Nephron progenitor cell (in vitro differentiated cells): ENCODE results near the gene PARG.
"Not testable (repeated sequence)": the region's sequence is repeated elsewhere in the genome, so short reads cannot be mapped to it uniquely, and the experiment has no call there.

Source experiments
- DNase-seq: peaks from one replicate; pipeline ENCODE4 v3.0.0; 2021
- H3K27ac Mint-ChIP-seq: 2 replicates; pipeline ENCODE4 v1.8.0; 2021; ENCODE audit warnings: mild to moderate bottlenecking, moderate library complexity, mixed read lengths
- H3K27me3 Mint-ChIP-seq: 2 replicates; pipeline ENCODE4 v1.8.0; 2021; ENCODE audit warnings: mild to moderate bottlenecking, low read depth, mixed read lengths; ENCODE audit not compliant: poor library complexity
- H3K36me3 Mint-ChIP-seq: 2 replicates; pipeline ENCODE4 v1.8.0; 2021; ENCODE audit warnings: low read depth, mixed read lengths
- H3K4me1 Mint-ChIP-seq: 2 replicates; pipeline ENCODE4 v1.8.0; 2021; ENCODE audit warnings: mixed read lengths
- H3K4me3 Mint-ChIP-seq: 2 replicates; pipeline ENCODE4 v1.8.0; 2021; ENCODE audit warnings: mild to moderate bottlenecking, moderate library complexity, mixed read lengths
- H3K9me3 Mint-ChIP-seq: 2 replicates; pipeline ENCODE4 v1.8.0; 2021; ENCODE audit warnings: mild to moderate bottlenecking, moderate library complexity, mixed read lengths

Gene PARG

DNA sequence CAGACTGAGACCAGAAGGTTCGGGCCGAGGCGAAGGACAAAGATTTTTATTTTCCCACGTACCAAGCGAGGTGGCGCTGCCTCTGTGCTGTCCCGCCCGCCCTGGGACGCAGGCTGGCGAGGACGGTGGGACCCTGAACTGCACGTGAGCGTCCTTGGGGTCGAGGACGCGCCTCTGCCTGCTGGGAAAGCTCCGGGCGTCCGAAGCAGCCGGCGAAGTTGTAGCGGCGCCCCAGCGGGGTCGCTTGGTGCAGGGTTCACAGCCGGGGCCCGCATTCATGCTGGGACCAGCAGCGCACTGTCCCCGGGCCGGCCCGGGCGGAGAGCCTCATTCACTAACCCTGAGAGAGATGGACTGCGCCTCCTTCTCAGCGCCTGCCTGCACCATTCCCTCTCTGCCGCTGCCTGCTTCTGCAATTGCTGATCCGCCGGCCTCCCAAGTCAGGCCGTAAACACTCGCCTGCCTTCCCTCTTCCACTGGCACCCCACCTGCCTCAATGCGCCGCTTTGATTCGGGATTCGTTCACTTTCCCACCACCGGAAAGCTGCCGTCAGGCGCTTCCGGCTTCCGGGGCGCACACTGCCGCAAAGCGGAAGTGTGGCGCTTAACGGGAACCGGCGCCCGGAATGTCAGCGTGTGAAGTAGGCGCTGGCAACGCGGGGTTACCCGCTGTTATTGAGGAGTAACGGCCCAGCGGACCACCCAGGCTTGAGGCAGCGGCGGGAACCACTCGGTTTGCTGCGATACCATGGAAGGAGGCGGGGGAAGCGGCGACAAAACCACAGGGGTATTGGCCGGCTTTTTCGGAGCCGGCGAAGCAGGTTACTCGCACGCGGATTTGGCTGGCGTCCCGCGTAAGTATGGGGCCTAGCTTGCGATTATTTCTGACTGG, at the start of gene PARG, which contains the start of gene TIMM23B:
PARG (minus strand) TSS at position 581 of the 892 bp plus-strand sequence; CDS start at position 279, 302 bp downstream.
TIMM23B (plus strand) TSS at position 607 of the 892 bp plus-strand sequence; CDS start at position 749, 142 bp downstream.
- peak; percentile 79 for DNase-seq
- H3K36me3 Mint-ChIP-seq, H3K27me3 Mint-ChIP-seq, H3K9me3 Mint-ChIP-seq: not testable (repeated sequence)
- peaks cover 37% of the 10 kb centered on the region for H3K4me1 Mint-ChIP-seq
- peak within 1 kb of the TSS; percentile 100 for H3K4me3 Mint-ChIP-seq
- peak within 1 kb of the TSS; percentile 99 for H3K27ac Mint-ChIP-seq

GRCh38 chr10:49988376-49988775, 46.5 kb upstream of the PARG start, which contains the start of gene AGAP6:
Gene AGAP6, plus strand, starts transcription at chr10:49988406. Its CDS starts 310 bp downstream, at chr10:49988716.
- not testable (repeated sequence) for H3K9me3 Mint-ChIP-seq, H3K27me3 Mint-ChIP-seq, H3K27ac Mint-ChIP-seq, H3K4me1 Mint-ChIP-seq, H3K36me3 Mint-ChIP-seq, H3K4me3 Mint-ChIP-seq, DNase-seq

DNA sequence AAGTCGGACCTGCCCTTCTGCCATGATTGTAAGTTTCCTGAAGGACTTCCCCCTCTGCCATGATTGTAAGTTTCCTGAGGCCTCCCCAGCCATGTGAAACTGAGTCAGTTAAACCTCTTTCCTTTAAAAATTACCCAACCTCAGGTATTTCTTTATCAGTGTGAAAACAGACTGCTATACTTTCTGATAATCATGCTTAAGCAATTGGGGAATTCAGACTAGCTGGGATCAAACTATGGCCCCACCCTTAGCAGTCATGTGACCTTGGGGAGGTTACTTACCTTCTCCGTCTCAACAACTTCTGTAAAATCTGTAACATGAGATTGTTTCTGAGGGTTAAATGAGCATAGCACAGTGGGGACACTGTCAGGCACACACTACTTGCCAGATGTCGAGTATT, 45.4 kb upstream of the PARG start:
- not testable (repeated sequence) for H3K4me3 Mint-ChIP-seq, H3K36me3 Mint-ChIP-seq, H3K27ac Mint-ChIP-seq, H3K4me1 Mint-ChIP-seq, DNase-seq, H3K9me3 Mint-ChIP-seq, H3K27me3 Mint-ChIP-seq

DNA sequence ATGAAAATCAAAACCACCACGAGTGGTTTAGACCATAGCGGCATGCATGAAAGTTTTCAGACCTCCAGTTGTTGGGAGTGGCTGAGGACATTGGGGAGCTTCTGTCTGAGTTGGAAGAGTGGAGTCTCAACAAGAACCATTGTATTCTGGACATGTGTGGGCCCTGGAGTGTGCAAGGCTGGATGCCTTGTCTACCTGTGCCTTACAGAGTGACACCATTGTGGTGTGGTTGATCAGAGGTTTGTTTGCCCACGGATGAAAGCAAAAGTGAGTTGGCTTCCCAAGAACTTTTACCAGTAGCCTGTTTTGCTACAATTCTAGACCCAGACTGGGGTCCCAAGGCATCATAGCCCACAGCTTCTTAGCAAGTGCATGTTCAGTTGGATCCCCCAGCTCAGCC, 35.9 kb upstream of the PARG start:
- H3K36me3 Mint-ChIP-seq, H3K27ac Mint-ChIP-seq, H3K4me3 Mint-ChIP-seq, H3K9me3 Mint-ChIP-seq, DNase-seq, H3K27me3 Mint-ChIP-seq, H3K4me1 Mint-ChIP-seq: not testable (repeated sequence)

- not testable (repeated sequence) for H3K4me3 Mint-ChIP-seq, DNase-seq, H3K27me3 Mint-ChIP-seq, H3K4me1 Mint-ChIP-seq, H3K9me3 Mint-ChIP-seq, H3K27ac Mint-ChIP-seq
- H3K36me3 Mint-ChIP-seq, result peaks cover 18% of the 10 kb centered on the region
Measured at GRCh38 chr10:49972094-49972493, 30.3 kb upstream of the PARG start.

DNA sequence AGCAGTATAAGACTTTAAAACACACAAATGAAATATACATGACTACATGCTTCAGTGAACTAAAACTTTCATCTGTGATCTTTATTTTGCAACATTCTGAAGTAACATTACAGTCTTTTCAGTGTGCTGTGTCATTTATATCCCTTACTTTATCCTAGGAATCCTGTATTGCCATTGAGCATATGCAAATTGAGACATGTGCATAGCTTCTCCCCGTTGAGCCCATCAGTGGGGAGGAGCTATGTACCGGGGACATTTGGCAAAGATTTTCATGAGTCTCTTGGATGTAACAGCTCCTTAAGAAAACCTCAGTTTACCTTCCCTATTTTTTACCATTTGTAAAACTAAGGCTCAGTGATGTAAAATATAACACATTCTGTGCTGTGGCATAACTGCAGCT, 29.6 kb upstream of the PARG start:
- not testable (repeated sequence) for H3K4me1 Mint-ChIP-seq, DNase-seq, H3K9me3 Mint-ChIP-seq, H3K4me3 Mint-ChIP-seq, H3K27me3 Mint-ChIP-seq, H3K27ac Mint-ChIP-seq
- peaks cover 18% of the 10 kb centered on the region for H3K36me3 Mint-ChIP-seq

DNA sequence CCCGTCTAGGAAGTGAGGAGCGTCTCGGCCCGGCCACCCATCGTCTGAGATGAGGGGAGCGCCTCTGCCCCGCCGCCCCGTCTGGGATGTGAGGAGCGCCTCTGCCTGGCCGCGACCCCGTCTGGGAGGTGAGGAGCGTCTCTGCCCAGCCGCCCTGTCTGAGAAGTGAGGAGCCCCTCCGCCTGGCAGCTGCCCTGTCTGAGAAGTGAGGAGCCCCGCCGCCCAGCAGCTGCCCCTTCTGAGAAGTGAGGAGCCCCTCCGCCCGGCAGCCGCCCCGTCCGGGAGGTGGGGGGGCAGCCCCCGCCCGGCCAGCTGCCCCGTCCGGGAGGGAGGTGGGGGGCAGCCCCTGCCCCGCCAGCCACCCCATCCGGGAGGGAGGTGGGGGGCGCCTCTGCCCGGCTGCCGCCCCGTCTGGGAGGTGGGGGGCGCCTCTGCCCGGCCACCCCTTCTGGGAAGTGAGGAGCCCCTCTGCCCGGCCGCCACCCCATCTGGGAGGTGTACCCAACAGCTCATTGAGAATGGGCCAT, 28.6 kb upstream of the PARG start:
- H3K27ac Mint-ChIP-seq, H3K9me3 Mint-ChIP-seq, H3K4me1 Mint-ChIP-seq, H3K27me3 Mint-ChIP-seq, DNase-seq, H3K4me3 Mint-ChIP-seq: not testable (repeated sequence)
- peaks cover 29% of the 10 kb centered on the region for H3K36me3 Mint-ChIP-seq

- H3K4me1 Mint-ChIP-seq, H3K4me3 Mint-ChIP-seq, H3K27me3 Mint-ChIP-seq, H3K9me3 Mint-ChIP-seq, H3K27ac Mint-ChIP-seq, DNase-seq: not testable (repeated sequence)
- peaks cover 18% of the 10 kb centered on the region for H3K36me3 Mint-ChIP-seq
Measured at GRCh38 chr10:49953122-49953521, 11.3 kb upstream of the PARG start.

GRCh38 chr10:49952006-49952405, 10.2 kb upstream of the PARG start:
- H3K4me1 Mint-ChIP-seq, H3K9me3 Mint-ChIP-seq, H3K27me3 Mint-ChIP-seq, DNase-seq, H3K27ac Mint-ChIP-seq, H3K4me3 Mint-ChIP-seq: not testable (repeated sequence)
- peaks cover 19% of the 10 kb centered on the region for H3K36me3 Mint-ChIP-seq

GRCh38 chr10:49948737-49949136, 6.9 kb upstream of the PARG start:
- H3K27ac Mint-ChIP-seq, H3K9me3 Mint-ChIP-seq, H3K27me3 Mint-ChIP-seq, H3K4me3 Mint-ChIP-seq, DNase-seq, H3K4me1 Mint-ChIP-seq: not testable (repeated sequence)
- peaks cover 24% of the 10 kb centered on the region for H3K36me3 Mint-ChIP-seq

DNA sequence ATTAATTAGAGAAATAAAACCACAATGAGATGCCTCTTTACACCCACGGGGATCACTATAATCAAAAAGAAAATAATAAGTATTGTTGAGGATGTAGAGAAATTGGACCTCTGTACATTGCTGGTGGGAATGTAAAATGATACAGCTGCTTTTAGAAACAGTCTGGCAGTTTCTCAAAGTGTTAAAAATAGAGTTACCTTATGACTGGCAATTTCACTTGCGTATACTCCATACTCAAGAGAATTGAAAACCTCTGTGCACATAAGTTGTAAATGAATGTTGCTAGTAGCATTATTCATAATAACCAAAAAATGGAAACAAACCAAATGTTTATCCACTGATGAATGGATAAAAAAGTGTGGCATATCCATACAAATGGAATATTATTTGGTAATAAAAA, 6.3 kb upstream of the PARG start:
- H3K27ac Mint-ChIP-seq, H3K9me3 Mint-ChIP-seq, DNase-seq, H3K4me3 Mint-ChIP-seq, H3K27me3 Mint-ChIP-seq, H3K4me1 Mint-ChIP-seq: not testable (repeated sequence)
- peaks cover 24% of the 10 kb centered on the region for H3K36me3 Mint-ChIP-seq

DNA sequence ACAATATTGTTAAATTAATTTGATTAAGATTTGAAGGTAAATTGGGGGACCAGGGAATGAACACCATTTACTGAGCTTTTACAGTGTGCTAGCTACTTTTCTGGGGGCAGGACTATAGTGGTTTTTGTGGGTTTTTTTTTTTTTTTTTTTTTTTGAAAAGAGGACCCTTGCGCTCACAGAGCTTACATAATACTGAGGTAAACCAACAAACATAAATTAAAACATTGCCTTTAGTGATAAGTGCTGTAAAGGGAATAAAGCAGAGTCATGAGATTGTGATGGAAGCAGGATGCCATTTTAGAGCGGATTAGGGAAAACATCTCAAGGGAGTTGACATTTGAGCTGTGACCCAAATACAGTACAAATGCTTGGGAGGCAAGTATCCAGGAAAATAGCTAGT, 1.8 kb upstream of the PARG start:
- H3K9me3 Mint-ChIP-seq, H3K27ac Mint-ChIP-seq, H3K27me3 Mint-ChIP-seq, DNase-seq: not testable (repeated sequence)
- Mint-ChIP-seq H3K4me1 (peaks cover 37% of the 10 kb centered on the region), H3K4me3 (peak overlapping the region; percentile 100), H3K36me3 (peaks cover 20% of the 10 kb centered on the region)

- H3K9me3 Mint-ChIP-seq, DNase-seq, H3K27me3 Mint-ChIP-seq: not testable (repeated sequence)
- Mint-ChIP-seq H3K4me3 (peak overlapping the region; percentile 100), H3K27ac (peak overlapping the region; percentile 99), H3K4me1 (peaks cover 37% of the 10 kb centered on the region), H3K36me3 (peaks cover 11% of the 10 kb centered on the region)
Measured at GRCh38 chr10:49942339-49942705, 495 bp upstream of the PARG start.

- not testable (repeated sequence) for H3K27ac Mint-ChIP-seq, H3K9me3 Mint-ChIP-seq, H3K4me1 Mint-ChIP-seq, H3K27me3 Mint-ChIP-seq, DNase-seq, H3K4me3 Mint-ChIP-seq, H3K36me3 Mint-ChIP-seq
Measured at GRCh38 chr10:49931959-49932728, 9.7 kb downstream of the PARG start.
